Suppressor macrophage (primary cell): Measurements from ENCODE around the gene CYP3A4.

Source experiments
- DNase-seq, 4 experiments: peaks; one replicate each; pipeline ENCODE4 v3.0.0-alpha.2; 2020 to 2022

Gene CYP3A4

DNA sequence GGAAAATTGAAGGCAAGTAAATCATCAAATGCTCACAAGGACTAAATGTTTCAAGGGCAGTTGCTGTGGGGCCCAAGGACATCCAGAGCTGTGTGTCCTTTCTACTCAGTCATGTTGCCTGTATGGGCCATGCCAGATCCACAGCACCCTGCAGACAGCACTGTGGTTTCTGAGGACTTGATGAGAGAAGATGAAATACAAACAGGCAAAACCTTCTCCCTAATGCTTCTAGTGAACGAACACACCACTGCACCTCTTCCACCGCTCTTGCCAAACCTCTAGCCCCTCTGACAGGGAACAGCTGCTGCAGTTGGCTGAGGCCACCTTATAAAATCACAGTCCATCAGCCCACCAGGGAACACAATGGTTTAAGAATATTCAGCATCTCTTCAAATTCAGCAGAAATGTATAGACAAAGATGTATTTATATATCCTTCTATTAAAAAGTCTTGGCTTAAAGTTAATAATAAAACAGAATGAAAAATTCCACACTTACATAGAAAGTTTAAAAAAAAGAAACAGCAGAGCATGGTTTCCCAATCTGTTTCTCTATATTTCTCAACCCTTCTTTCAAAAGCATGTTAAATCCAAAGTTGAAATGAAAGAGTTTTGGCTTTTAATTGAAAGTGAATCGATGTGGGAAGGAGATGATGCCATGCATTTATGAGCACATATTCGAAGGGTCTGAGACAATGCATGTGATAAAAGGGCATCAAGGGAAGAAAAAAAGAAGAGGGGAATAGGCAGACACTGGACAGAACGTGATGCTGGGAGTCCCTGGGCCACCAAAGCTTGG, 63.0 kb downstream of the CYP3A4 start:
- no peak for DNase-seq

DNA sequence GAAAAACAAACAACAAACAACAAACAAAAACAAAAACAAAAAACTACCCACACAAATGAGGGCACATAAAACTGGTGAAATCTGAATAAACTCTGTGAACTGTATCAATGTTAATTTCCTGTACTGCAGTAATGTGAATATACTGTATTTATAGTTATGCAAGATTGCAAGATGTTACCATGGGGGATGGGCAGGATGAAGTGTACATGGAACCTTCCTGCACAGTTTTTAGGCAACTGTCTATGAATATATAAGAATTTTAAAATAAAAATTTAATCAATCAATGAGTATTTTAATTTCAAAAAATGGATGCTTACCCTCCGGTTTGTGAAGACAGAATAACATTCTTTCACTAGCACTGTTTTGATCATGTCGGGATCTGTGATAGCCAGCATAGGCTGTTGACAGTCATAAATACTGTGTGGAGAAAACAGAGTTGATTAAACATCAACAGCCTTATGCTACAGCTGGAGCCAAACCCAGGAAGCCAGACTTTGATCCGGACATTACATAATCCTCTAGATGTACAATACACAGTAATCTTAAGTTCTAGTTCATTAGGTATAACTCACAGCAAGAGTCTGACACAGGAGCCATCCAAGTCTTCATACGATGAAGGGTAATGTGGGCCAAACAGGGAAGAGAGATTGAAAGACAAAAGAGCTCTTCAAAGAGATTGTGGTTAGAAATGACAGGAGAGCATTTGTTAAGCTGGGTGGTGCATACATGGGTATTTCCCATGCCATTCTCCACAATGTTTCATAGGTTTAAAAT, 63.8 kb downstream of the CYP3A4 start:
- no peak for DNase-seq

DNA sequence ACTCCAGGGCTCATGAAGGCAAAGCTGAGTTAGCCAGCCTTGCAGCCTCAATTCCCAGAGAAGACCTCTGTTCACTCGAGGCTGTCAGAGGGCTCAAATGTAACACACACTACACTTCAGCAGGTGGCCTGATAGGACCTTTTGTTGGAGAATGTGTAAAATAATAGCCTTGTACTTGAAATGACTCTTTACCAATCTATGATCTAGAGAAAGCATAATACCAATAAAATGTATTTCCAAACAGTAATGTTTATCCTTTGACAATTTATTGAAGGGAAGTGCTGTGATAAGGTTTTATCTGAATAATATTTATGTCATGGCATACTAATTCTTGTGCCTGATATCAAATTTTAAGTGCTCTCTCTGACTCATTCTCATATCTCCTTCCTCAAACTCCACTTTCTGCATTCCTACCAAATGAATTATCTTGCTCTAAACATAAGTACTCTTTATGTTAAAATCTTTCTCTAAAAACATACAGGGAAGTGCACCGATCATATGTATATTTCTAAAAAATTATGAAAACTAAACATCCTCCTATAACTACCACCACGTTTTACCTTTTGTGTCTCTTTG, 69.9 kb downstream of the CYP3A4 start:
- no peak for DNase-seq

DNA sequence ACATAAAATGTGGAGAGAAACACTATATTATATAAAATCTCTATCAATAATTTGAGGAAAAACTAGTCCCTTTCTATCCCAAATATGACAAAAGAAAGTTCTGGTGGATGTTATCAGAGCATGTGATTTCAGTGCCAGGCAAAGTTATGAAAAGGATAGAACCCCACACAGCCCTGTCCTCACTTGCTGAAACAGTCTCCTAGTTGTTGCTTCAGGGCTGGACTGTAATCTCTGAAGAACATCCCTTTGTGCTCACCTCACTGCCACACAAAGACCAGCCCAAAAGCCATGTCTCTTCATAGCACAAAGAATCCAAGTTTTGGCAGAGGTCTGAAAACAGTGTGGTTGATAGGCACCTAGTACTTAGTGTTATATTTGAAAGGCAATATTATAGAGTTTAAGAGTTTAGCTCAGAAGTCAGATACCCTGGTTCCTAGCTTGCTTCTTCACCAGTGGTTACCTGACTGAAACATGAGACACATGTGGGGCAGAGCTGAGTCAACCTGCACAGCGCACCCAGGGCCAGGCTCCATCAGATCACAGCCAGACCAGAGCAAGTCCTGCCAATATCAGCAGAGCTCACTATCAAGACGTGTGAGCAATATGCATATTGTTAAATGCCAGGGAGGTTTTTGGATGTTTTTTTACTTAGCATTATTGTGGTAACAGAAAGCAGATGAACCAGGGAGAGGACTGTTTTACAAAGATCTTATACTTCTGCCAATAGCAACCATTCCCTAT, 74.0 kb downstream of the CYP3A4 start:
- DNase-seq, result no peak

DNA sequence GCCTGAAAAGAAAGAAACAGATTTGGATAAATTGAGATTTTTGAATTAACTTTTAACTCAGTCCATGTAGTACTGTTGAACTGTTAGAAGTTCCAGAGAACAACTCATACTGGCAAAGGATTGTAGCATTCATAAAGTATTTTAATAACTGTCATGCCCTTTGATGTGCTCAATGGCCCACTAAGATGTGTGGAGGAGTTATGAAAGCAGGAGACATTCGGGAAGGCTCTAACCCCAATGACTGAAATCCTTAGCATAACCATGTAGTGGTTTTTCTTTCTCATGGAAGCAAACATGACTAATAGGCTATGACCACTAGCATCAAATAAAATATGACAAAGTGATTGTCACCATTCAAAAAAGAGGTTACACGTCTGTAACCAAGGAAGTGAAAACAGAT, 74.7 kb downstream of the CYP3A4 start:
- no peak for DNase-seq

DNA sequence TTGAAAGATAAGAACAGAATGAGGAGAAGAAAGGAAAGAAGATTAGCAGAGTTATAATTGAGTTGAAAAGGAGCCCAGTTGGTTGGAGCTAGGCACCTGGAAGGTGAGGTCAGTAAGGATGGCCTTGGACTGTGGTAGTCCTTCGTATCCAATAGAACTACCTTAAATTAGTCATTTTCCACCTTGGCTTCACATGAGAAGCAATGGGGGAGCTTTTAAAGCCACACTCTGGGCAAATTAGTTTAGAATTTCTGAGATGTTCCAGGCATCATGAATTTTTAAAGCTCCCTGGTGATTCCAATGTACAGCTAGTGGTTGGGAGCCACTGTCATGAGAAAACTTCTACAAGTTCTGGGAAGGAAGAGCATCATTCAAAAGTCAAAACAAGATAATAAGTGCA, 76.9 kb downstream of the CYP3A4 start:
- DNase-seq, result no peak
